NCI-H510A (cell line): Measurements from ENCODE around the gene MCTP1.

ENCODE experiments used
- DNase-seq: peaks from one replicate; lab custom pipeline; 2025; lab: John Stamatoyannopoulos, UW

Gene MCTP1

GRCh38 chr5:94811331-94811730 lies 473.6 kb downstream of the MCTP1 start:
- DNase-seq = no peak

- no peak for DNase-seq
These were observed 474.0 kb downstream of the MCTP1 start for GRCh38 chr5:94810877-94811276.

- no peak for DNase-seq
These were observed 474.6 kb downstream of the MCTP1 start for GRCh38 chr5:94810281-94810680.

- no peak for DNase-seq
These were observed 476.4 kb downstream of the MCTP1 start for GRCh38 chr5:94808497-94808896.

- no peak for DNase-seq
These were observed 476.9 kb downstream of the MCTP1 start for GRCh38 chr5:94807985-94808384.

- DNase-seq = no peak
These were observed 482.4 kb downstream of the MCTP1 start for GRCh38 chr5:94802450-94802849.

GRCh38 chr5:94796586-94796985 lies 488.3 kb downstream of the MCTP1 start:
- DNase-seq = no peak

GRCh38 chr5:94793816-94794198 lies 491.1 kb downstream of the MCTP1 start:
- DNase-seq = no peak

GRCh38 chr5:94793113-94793815 lies 491.6 kb downstream of the MCTP1 start:
- DNase-seq = no peak

GRCh38 chr5:94791829-94792228 lies 493.1 kb downstream of the MCTP1 start:
- no peak for DNase-seq

GRCh38 chr5:94788527-94788926 lies 496.4 kb downstream of the MCTP1 start:
- DNase-seq = no peak

GRCh38 chr5:94784536-94785505 lies 500.1 kb downstream of the MCTP1 start:
- no peak for DNase-seq

- DNase-seq = no peak
These were observed 502.5 kb downstream of the MCTP1 start for GRCh38 chr5:94782383-94782782.

- DNase-seq = no peak
These were observed 505.2 kb downstream of the MCTP1 start for GRCh38 chr5:94779684-94780083.

- DNase-seq = no peak
These were observed 506.2 kb downstream of the MCTP1 start for GRCh38 chr5:94778732-94779131.

GRCh38 chr5:94778299-94778698 lies 506.6 kb downstream of the MCTP1 start:
- no peak for DNase-seq

- no peak for DNase-seq
These were observed 507.6 kb downstream of the MCTP1 start for GRCh38 chr5:94777056-94777880.

- no peak for DNase-seq
These were observed 508.7 kb downstream of the MCTP1 start for GRCh38 chr5:94776167-94776566.

GRCh38 chr5:94775088-94775487 lies 509.8 kb downstream of the MCTP1 start:
- DNase-seq = no peak

- no peak for DNase-seq
These were observed 513.2 kb downstream of the MCTP1 start for GRCh38 chr5:94771742-94772141.

- DNase-seq = no peak
These were observed 514.9 kb downstream of the MCTP1 start for GRCh38 chr5:94769996-94770395.

- DNase-seq = no peak
These were observed 523.1 kb downstream of the MCTP1 start for GRCh38 chr5:94761786-94762185.
